Naive thymus-derived CD8-positive, alpha-beta T cell (primary cell): Measurements from ENCODE around the gene PGAM1. TPM values are rescaled to one million over a fixed set of nuclear protein-coding genes. Genes with fewer than 3 reads are reported as not detected.

ENCODE experiments used
- ATAC-seq, 2 donors: fragments of 150-1000 bp; cut with Tn5 transposase in 1 of 2; sonication (Bioruptor Pico), chemical (Tn5 transposase) in 1 of 2; 1 replicate in 1 of 2; 2 replicates in 1 of 2; pipeline ENCODE4 v1.10.0; 2021; ENCODE audit warnings: mild to moderate bottlenecking in 2 of 2, moderate library complexity in 2 of 2
- POLR2A ChIA-PET: fragments of 350-600 bp; sonication (Branson Sonifier 250); formaldehyde crosslinking; loops from one replicate; lab custom pipeline; 2021; ENCODE audit warnings: antibody characterized with exemption; lab: Charles Lee
- DNase-seq, 10 donors: peaks; one replicate each; pipeline versions ENCODE4 v3.0.0 to v3.0.0-alpha.2; 2020 to 2022
- H3K27ac Mint-ChIP-seq, 10 donors: one replicate each; pipeline ENCODE4 v1.8.0; 2020 to 2022; ENCODE audit warnings: mild to moderate bottlenecking in 10 of 10, mixed read lengths in 10 of 10, moderate library complexity in 4 of 10, inconsistent platforms in 1 of 10
- H3K27me3 Mint-ChIP-seq, 5 donors: one replicate each; pipeline ENCODE4 v1.8.0; 2021 to 2022; ENCODE audit warnings: mixed read lengths in 5 of 5
- H3K36me3 Mint-ChIP-seq, 3 donors: one replicate each; pipeline ENCODE4 v1.8.0; 2020 to 2022; ENCODE audit warnings: mixed read lengths in 3 of 3, mild to moderate bottlenecking in 2 of 3, inconsistent platforms in 1 of 3
- H3K4me1 Mint-ChIP-seq, 4 donors: one replicate each; pipeline ENCODE4 v1.8.0; 2021 to 2022; ENCODE audit warnings: mixed read lengths in 4 of 4
- H3K4me3 Mint-ChIP-seq, 10 donors: one replicate each; pipeline ENCODE4 v1.8.0; 2020 to 2022; ENCODE audit warnings: mild to moderate bottlenecking in 10 of 10, mixed read lengths in 10 of 10, moderate library complexity in 6 of 10, inconsistent platforms in 1 of 10
- H3K9me3 Mint-ChIP-seq, 9 donors: one replicate each; pipeline ENCODE4 v1.8.0; 2020 to 2022; ENCODE audit warnings: mixed read lengths in 9 of 9, mild to moderate bottlenecking in 3 of 9, inconsistent platforms in 1 of 9, moderate library complexity in 1 of 9
- polyA plus RNA-seq, 3 donors: library from polyadenylated mRNA; unstranded; fragments of 300-500 nt; fragmentation: Illumina TruSeq; gene quantifications; one replicate each; pipeline ENCODE4 v1.2.3, GENCODE V29; 2021
- total RNA-seq, 8 experiments: library from RNA in 2 of 8; stranded (reverse) in 2 of 8; gene quantifications; one replicate each; pipeline ENCODE4 v1.2.3 and lab custom pipeline; 2021 to 2026

PGAM1 gene
- total RNA-seq (10 to 100 TPM; 69.6 to 72.4 TPM), polyA plus RNA-seq (100 to 1,000 TPM; 191 to 222 (median 193) TPM), total RNA-seq (lab: John Stamatoyannopoulos, UW) (20.0 to 239 (median 33.2) reads per million in 6 experiments)

DNA sequence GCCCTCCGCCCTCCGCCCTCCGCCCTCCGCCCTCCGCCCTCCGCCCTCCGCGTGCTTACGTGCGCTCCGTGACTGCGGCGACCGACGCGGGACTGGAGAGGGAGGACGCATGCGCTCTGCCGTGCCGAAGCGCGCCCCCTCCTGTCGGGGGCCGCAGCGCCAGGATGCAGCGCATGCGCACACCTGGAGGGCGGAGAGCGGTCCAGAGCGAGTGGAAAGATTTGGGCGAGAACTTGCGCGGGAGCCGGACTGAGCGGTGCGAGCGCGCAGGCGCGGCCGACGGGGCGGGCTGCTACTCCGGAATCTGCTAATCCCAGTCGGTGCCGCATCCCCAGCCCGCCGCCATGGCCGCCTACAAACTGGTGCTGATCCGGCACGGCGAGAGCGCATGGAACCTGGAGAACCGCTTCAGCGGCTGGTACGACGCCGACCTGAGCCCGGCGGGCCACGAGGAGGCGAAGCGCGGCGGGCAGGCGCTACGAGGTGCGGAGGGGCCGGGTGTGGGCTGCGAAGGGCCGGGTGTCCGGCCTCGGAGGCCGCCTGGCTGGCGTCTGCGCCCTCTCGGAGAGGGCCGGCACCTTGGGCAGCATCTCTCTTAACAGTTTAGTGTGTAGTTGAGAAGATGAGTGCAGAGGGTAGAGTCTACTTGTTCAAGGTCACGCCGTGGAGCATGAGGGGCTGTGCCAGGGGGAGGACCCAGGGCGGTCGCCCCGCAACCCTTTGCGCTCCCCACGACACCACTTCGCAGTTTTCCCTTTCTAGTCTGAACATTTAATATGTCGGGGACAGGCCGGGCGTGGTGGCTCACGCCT, at the start of gene PGAM1:
TSS of gene PGAM1 (plus strand) at position 228 of the 812 bp plus-strand sequence. CDS start at position 345, 117 bp downstream.
- DNase-seq = peak; percentile 90 to 98 (median 95)
- H3K36me3 Mint-ChIP-seq = peaks cover 0 to 28% (median 0%) of the 10 kb centered on the region in 3 donors
- H3K9me3 Mint-ChIP-seq = no peaks in the 10 kb centered on the region
- peak; percentile 89 to 91 for ATAC-seq
- H3K4me1 Mint-ChIP-seq = peaks cover 7 to 54% (median 40%) of the 10 kb centered on the region in 4 donors
- H3K27me3 Mint-ChIP-seq = peaks cover 0 to 2% (median 0%) of the 10 kb centered on the region in 5 donors
- peak within 1 kb of the TSS; percentile 90 to 99 (median 93) for H3K27ac Mint-ChIP-seq
- peak within 1 kb of the TSS; percentile 86 to 95 (median 94) for H3K4me3 Mint-ChIP-seq
- POLR2A ChIA-PET = interaction anchor here (2.4 kb wide), 1 partner anchor 12 kb away, joined by 9 read pairs; no protein-coding TSS in a partner anchor

DNA sequence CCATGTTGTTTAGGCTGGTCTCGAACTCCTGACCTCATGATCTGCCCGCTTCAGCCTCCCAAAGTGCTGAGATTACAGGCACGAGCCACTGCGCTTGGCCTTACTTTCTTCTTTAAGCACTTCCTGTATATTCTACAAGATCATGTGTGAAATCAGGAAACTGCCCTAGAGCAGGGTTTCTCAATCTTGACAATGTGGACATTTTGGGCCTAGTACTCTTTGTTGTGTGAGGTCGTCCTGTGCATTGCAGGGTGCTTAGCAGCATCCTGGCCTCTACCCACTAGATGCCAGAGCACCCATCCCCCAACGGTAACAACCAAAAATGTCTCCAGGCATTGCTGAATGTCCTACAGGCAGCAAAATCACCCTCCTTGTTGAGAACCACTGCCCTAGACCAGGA, 49.6 kb upstream of the PGAM1 start:
- POLR2A ChIA-PET = no interaction called here
- Mint-ChIP-seq H3K4me3 (no peak overlapping the region), H3K9me3 (no peaks in the 10 kb centered on the region), H3K36me3 (peaks cover 0 to 67% (median 18%) of the 10 kb centered on the region in 3 donors), H3K27me3 (no peaks in the 10 kb centered on the region), H3K4me1 (no peaks in the 10 kb centered on the region), H3K27ac (peak overlapping the region in 2 of 10 donors; percentile 37 to 67)
- DNase-seq (no peak), ATAC-seq (no peak)

DNA sequence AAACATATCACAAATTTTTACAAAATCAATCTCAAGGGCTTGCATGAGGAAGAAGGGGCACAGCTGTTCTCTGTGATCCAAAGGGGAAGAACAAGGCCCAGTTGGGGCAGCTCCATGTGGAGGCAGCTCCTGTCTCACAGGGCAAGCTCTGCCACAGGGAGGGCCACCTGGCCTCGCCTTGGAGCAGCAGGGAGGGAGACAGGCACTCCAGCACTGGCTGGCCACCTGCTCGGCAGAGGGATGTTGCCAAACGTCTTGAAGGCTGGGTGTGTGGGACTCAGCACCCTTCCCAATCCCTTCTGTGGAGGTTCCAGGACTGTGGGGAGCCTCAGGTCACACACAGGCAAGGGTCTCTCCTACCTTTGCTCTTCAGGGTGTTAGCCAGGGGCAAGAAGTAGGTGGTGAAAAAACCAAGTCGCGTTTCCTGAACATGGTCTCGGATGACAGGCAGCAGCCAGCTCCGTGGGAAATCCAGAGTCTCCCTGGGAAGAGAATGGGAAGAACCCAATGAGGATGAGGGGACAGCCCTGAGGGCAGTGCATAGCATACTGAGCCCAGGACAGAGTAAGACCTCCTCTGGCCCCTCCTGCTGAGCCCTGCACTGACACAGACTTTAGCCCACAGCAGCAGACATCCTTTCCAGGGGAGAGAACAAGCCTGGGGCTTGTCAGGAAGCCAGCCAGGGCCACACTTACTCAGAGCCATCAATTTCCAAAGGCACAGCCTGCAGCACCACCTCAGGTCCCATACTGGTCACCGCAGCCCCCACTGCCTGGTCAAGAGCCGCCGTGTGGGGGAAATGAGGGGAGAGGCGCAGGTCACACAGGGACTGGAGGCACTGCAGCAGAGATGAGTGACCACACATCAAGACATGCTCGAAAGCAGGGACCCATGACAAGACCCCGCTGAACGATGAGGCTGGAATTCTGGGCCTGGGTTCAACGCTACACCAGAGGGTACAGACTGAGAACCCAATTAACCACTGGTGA, 46.8 kb upstream of the PGAM1 start:
- Mint-ChIP-seq H3K27me3 (no peaks in the 10 kb centered on the region), H3K4me3 (no peak overlapping the region), H3K27ac (no peak overlapping the region), H3K9me3 (no peaks in the 10 kb centered on the region), H3K36me3 (peaks cover 0 to 56% (median 12%) of the 10 kb centered on the region in 3 donors), H3K4me1 (no peaks in the 10 kb centered on the region)
- no peak for ATAC-seq
- POLR2A ChIA-PET = no interaction called here
- DNase-seq = no peak

DNA sequence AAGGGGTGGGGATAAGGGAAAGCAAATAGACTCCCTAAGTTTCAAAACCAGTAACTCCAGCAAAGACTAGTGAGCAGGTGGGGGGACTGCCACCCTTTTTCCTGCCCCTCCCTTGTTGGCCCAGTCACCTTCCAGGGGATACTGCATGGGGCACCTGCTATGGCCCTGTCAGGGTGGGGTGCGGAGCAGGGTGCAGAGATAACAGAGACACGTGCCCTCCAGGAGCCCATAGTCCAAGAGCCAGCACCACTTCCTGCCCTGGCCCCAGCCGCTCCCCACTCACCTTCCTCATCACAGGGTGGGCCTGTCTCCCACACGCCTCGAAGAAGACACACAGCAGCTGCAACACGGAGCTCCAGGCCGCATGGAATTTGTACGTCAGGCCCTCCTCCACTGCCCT, 45.5 kb upstream of the PGAM1 start:
- ATAC-seq = peak in 1 of 2 donors; percentile 13

DNA sequence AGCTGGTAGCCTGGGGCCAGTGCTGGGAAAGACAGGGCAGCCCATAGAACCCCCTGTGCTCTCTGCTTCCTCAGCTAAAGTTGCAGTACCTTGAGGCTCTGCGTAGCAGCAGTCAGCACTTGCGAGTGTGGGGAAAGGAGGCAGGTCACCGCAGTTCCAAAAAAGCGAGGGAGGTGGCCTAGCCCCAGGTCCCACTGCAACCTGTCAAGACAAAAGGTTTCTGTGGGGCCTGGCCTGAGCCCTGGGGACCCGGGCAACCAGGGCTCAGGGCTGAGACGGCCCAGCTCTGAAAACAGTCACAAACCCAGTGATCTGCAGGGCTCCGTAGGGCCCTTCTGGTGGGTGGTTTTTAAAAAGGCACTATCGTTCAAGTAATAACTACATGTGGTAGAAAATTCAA, 44.4 kb upstream of the PGAM1 start:
- Mint-ChIP-seq H3K27me3 (no peaks in the 10 kb centered on the region), H3K36me3 (peaks cover 0 to 51% (median 5%) of the 10 kb centered on the region in 3 donors), H3K4me3 (no peak overlapping the region), H3K4me1 (peaks cover 0 to 1% (median 0%) of the 10 kb centered on the region in 4 donors), H3K9me3 (no peaks in the 10 kb centered on the region), H3K27ac (peak overlapping the region in 1 of 10 donors; percentile 13)
- ATAC-seq (no peak), DNase-seq (no peak)
- POLR2A ChIA-PET = no interaction called here

More for the DNA sequence above, 45.5 kb upstream of the PGAM1 start:
- no peaks in the 10 kb centered on the region for H3K9me3 Mint-ChIP-seq
- H3K4me1 Mint-ChIP-seq = peaks cover 0 to 1% (median 0%) of the 10 kb centered on the region in 4 donors
- peaks cover 0 to 53% (median 9%) of the 10 kb centered on the region in 3 donors for H3K36me3 Mint-ChIP-seq
- POLR2A ChIA-PET = no interaction called here
- no peak for DNase-seq
- H3K4me3 Mint-ChIP-seq = no peak overlapping the region
- no peak overlapping the region for H3K27ac Mint-ChIP-seq
- no peaks in the 10 kb centered on the region for H3K27me3 Mint-ChIP-seq

DNA sequence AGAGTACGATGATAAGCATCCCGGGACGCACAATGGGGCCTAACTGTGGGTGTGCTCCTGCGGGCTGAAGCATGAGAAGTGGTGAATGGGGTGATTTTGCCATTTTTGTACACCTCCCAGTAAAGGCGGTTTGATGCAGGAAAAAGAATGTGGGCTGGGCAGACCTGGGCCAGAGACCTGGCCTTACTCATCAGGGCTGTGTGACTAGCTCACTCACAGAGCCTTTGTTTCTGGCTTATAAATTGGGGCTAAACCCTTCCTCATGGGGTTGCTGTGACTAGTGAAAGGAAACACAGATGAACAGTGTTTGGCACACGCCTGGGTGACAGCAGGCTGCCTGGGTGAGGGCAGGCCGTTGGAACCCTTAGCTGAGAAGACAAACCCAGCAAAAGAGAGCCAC, 42.8 kb upstream of the PGAM1 start:
- no peaks in the 10 kb centered on the region for H3K9me3 Mint-ChIP-seq
- peaks cover 0 to 58% (median 11%) of the 10 kb centered on the region in 3 donors for H3K36me3 Mint-ChIP-seq
- ATAC-seq (no peak), DNase-seq (no peak)
- peaks cover 0 to 1% (median 0%) of the 10 kb centered on the region in 4 donors for H3K4me1 Mint-ChIP-seq
- H3K4me3 Mint-ChIP-seq = no peak overlapping the region
- POLR2A ChIA-PET = no interaction called here
- H3K27ac Mint-ChIP-seq = no peak overlapping the region
- H3K27me3 Mint-ChIP-seq = no peaks in the 10 kb centered on the region

DNA sequence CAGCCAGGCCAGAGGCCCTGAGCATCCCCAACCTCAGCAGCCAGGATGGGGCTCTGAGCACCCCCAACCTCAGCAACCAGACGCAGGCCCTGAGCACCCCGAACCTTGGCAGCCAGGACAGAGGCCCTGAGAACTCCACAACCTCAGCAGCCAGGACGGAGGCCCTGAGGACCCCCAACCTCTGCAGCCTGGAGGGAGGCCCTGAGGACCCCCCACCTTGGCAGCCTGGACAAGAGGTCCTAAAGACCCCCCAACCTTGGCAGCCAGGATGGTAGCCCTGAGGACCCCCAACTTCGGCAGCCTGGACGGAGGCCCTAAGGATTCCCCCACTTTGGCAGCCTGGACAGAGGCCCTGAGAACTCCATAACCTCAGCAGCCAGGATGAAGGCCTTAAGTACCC, 41.8 kb upstream of the PGAM1 start:
- no peaks in the 10 kb centered on the region for H3K9me3 Mint-ChIP-seq
- peaks cover 0 to 1% (median 0%) of the 10 kb centered on the region in 4 donors for H3K4me1 Mint-ChIP-seq
- peaks cover 0 to 61% (median 14%) of the 10 kb centered on the region in 3 donors for H3K36me3 Mint-ChIP-seq
- H3K27me3 Mint-ChIP-seq = no peaks in the 10 kb centered on the region
- DNase-seq (no peak), ATAC-seq (no peak)
- H3K27ac Mint-ChIP-seq = no peak overlapping the region
- POLR2A ChIA-PET = no interaction called here
- H3K4me3 Mint-ChIP-seq = no peak overlapping the region

DNA sequence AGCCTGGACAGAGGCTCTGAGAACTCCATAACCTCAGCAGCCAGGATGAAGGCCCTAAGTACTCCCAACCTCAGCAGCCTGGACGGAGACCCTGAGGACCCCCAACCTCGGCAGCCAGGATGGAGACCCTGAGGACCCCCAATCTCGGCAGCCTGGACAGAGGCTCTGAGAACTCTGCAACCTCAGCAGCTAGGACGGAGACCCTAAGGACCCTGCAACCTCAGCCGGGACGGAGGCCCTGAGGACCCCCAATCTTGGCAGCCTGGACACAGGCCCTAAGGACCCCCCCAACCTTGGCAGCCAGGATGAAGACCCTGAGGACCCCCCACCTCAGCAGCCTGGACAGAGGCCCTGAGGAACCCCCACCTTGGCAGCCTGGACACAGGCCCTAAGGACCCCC, 41.4 kb upstream of the PGAM1 start:
- Mint-ChIP-seq H3K4me1 (peaks cover 0 to 1% (median 0%) of the 10 kb centered on the region in 4 donors), H3K27ac (no peak overlapping the region), H3K4me3 (no peak overlapping the region), H3K9me3 (no peaks in the 10 kb centered on the region), H3K27me3 (no peaks in the 10 kb centered on the region), H3K36me3 (peaks cover 0 to 65% (median 14%) of the 10 kb centered on the region in 3 donors)
- POLR2A ChIA-PET = no interaction called here
- ATAC-seq (no peak), DNase-seq (no peak)

DNA sequence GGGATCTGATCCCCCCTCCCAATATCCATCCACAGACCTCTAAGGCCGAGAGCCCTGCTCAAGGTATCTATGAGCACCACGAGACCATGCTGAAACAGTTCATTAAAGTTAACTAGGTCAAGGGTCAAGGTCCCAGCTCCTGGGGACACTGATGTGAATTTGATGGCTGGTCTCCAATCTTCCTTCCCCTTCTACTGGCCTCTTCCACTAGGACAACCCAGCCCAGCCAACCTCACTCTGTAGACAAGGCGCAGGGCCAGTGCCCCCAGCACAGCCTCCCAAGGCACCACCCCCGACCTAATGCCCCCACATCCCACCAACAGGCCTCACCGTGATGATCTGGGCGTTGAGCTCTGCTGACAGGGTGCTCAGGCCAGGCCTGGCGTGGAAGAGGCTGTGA, 40.4 kb upstream of the PGAM1 start:
- Mint-ChIP-seq H3K4me3 (no peak overlapping the region), H3K36me3 (peaks cover 0 to 71% (median 14%) of the 10 kb centered on the region in 3 donors), H3K27me3 (no peaks in the 10 kb centered on the region), H3K4me1 (peaks cover 0 to 1% (median 0%) of the 10 kb centered on the region in 4 donors), H3K27ac (peak overlapping the region in 2 of 10 donors; percentile 22 to 70), H3K9me3 (no peaks in the 10 kb centered on the region)
- POLR2A ChIA-PET = no interaction called here
- DNase-seq (no peak), ATAC-seq (no peak)

DNA sequence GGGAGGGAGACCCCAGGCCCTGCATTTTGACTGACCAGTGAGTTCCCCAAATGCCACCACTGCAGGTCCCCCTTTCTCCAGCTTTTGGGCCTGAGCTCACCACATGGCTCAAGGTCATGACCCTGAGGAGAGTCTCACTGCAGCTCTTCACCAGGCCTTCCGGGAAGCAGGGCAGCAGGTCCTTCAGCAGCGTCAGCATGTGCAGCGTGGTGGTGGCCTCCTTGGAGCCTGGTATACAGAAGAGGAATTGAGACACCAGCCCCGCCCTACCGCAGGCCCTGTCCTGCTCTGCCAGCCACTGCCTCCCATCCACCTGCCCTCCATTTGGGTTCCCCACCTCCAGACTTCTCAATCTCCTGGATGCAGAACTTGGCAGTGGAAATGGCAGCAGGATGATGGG, 37.8 kb upstream of the PGAM1 start:
- POLR2A ChIA-PET = no interaction called here
- no peak for DNase-seq
- peaks cover 0 to 74% (median 10%) of the 10 kb centered on the region in 3 donors for H3K36me3 Mint-ChIP-seq
- H3K9me3 Mint-ChIP-seq = no peaks in the 10 kb centered on the region
- no peak overlapping the region for H3K4me3 Mint-ChIP-seq
- peak in 1 of 2 donors; percentile 17 for ATAC-seq
- H3K4me1 Mint-ChIP-seq = peaks cover 0 to 1% (median 0%) of the 10 kb centered on the region in 4 donors
- no peaks in the 10 kb centered on the region for H3K27me3 Mint-ChIP-seq
- peak overlapping the region in 1 of 10 donors; percentile 10 for H3K27ac Mint-ChIP-seq

DNA sequence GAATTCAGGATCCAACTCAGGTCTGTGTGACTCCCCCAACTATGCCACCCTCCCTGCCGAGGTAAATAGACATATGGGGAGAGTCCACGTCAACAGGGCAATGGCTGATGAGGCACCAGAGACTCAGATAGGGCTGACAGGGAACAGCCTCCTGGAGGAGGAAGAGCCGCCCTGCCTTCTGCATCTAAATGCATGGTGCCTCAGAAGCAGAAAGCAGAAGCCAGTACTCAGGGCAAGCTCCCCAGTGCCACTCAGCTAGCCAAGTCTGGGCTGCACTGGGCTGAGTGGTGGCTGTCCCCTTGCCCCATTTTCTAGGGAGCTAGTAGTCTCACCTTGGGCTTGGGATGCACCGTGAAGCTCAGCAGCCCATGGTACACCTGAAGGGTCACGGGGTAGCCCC, 35.9 kb upstream of the PGAM1 start:
- DNase-seq = no peak
- no peak for ATAC-seq
- Mint-ChIP-seq H3K4me3 (no peak overlapping the region), H3K9me3 (no peaks in the 10 kb centered on the region), H3K27me3 (no peaks in the 10 kb centered on the region), H3K36me3 (peaks cover 0 to 79% (median 18%) of the 10 kb centered on the region in 3 donors), H3K4me1 (no peaks in the 10 kb centered on the region), H3K27ac (peak overlapping the region in 1 of 10 donors; percentile 19)
- POLR2A ChIA-PET = no interaction called here

DNA sequence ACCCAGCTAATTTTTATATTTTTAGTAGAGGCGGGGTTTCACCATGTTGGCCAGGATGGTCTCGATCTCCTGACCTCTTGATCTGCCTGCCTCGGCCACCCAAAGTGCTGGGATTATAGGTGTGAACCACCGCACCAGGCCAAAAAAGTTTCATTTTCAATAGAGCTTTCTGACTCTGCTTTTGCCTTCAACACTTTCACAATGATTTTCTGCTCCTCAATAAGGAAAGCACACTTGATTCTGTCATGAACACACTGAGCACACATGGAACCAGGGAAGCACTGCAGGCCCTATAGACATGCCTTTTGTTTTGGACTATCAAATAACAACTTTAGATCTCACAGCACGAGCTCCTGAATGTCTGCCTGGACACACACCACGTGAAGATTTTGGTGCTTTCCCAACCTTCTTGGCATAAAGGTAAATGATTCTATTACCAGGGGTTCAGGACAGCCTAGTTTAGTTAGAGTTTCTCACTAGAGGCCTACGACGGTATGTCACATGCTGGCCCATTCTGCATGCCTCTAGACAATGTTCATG, 32.9 kb upstream of the PGAM1 start:
- no peaks in the 10 kb centered on the region for H3K9me3 Mint-ChIP-seq
- ATAC-seq = no peak
- H3K27ac Mint-ChIP-seq = no peak overlapping the region
- H3K27me3 Mint-ChIP-seq = no peaks in the 10 kb centered on the region
- DNase-seq = no peak
- POLR2A ChIA-PET = no interaction called here
- no peak overlapping the region for H3K4me3 Mint-ChIP-seq
- H3K4me1 Mint-ChIP-seq = no peaks in the 10 kb centered on the region
- peaks cover 0 to 74% (median 16%) of the 10 kb centered on the region in 3 donors for H3K36me3 Mint-ChIP-seq
